Neural progenitor cell (in vitro differentiated cells): ENCODE data around the gene ALKBH2.

ENCODE experiments used
- EZH2 ChIP-seq: fragments of 200-600 bp; sonication (generic); IDR thresholded peaks from 2 replicates; pipeline ENCODE4 v1.6.1; 2017; ENCODE audit warnings: antibody characterized with exemption, mild to moderate bottlenecking, moderate library complexity
- EZH2phosphoT487 ChIP-seq: fragments of 200-600 bp; sonication (generic); IDR thresholded peaks from 2 replicates; pipeline ENCODE4 v1.6.1; 2017; ENCODE audit warnings: antibody characterized with exemption
- TF ChIP-seq, protein P1 (sequence below): fragments of 200-600 bp; sonication (generic); IDR thresholded peaks from 2 replicates; pipeline ENCODE4 v1.5.1; 2017; ENCODE audit warnings: antibody characterized with exemption, mild to moderate bottlenecking

DNA sequence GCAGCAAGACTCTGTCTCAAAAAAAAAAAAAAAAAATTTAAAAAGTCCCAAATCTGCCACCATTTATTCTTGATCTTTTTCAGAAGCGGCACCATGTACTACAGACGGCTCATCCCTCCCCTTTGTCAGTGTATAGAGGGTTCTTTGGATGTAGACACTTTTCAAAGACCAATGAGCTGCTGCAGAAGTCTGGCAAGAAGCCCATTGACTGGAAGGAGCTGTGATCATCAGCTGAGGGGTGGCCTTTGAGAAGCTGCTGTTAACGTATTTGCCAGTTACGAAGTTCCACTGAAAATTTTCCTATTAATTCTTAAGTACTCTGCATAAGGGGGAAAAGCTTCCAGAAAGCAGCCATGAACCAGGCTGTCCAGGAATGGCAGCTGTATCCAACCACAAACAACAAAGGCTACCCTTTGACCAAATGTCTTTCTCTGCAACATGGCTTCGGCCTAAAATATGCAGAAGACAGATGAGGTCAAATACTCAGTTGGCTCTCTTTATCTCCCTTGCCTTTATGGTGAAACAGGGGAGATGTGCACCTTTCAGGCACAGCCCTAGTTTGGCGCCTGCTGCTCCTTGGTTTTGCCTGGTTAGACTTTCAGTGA lies 16.6 kb upstream of the ALKBH2 start:
- TF ChIP-seq EZH2phosphoT487 = no peak
- TF ChIP-seq, protein P1, sequence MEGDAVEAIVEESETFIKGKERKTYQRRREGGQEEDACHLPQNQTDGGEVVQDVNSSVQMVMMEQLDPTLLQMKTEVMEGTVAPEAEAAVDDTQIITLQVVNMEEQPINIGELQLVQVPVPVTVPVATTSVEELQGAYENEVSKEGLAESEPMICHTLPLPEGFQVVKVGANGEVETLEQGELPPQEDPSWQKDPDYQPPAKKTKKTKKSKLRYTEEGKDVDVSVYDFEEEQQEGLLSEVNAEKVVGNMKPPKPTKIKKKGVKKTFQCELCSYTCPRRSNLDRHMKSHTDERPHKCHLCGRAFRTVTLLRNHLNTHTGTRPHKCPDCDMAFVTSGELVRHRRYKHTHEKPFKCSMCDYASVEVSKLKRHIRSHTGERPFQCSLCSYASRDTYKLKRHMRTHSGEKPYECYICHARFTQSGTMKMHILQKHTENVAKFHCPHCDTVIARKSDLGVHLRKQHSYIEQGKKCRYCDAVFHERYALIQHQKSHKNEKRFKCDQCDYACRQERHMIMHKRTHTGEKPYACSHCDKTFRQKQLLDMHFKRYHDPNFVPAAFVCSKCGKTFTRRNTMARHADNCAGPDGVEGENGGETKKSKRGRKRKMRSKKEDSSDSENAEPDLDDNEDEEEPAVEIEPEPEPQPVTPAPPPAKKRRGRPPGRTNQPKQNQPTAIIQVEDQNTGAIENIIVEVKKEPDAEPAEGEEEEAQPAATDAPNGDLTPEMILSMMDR = no peak
- no peak for TF ChIP-seq EZH2
